ENCODE data around the gene SIL1. TPM values are rescaled to one million over a fixed set of nuclear protein-coding genes. Genes with fewer than 3 reads are reported as not detected.

SIL1 gene
- total and polyA plus RNA-seq, 2 of the 4 experiments (the other 2 are of a cell fraction), result 56.1 to 66.0 TPM

DNA sequence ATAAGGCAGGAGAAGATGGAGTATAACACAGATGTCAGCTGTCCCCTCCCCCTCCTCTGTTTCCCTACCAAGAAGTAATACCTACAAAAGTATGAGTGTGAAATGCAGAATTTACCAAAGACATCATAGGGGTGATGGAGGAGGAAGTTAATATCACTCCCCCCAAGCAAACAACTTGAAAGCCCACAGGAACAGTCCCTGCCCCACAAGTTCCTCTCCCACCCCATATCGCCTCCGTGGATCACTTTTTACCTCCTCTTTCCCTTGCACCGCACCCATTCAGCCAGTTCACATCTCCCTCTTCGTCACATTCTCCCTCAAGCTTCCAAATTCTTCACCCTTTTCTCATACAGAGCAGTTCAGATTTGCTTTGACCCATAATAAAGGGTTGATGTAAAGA, 7.0 kb upstream of the SIL1 start:
- in situ Hi-C loops (cut with MboI; ENCODE audit: low sequenced_read_pairs) (no loop called here), intact Hi-C loops (cut with micrococcal nuclease) (no loop called here), dilution Hi-C loops (cut with HindIII; ENCODE audit: low sequenced_read_pairs, unreplicated experiment) (no loop called here)
- H2AK9ac ChIP-seq (replicated peaks; ENCODE audit: low read depth, low read length, poor library complexity), result no peak overlapping the region
- no peak overlapping the region for H2BK5ac ChIP-seq (ENCODE audit: low read depth, low read length, poor library complexity, severe bottlenecking)
- no peak overlapping the region for H4K8ac ChIP-seq (ENCODE audit: low read depth in 2 of 2, low read length in 2 of 2)
- no peak overlapping the region for H3K18ac ChIP-seq (ENCODE audit: low read depth, low read length)
- H4K5ac ChIP-seq (ENCODE audit: low read depth, low read length), result no peak overlapping the region
- ChIA-PET POLR2A (ENCODE audit: unreplicated experiment) (no interaction called here), CTCF (no interaction called here)
- H2AK5ac ChIP-seq (ENCODE audit: low read depth, low read length), result no peak overlapping the region
- H2BK120ac ChIP-seq (ENCODE audit: low read depth, low read length), result no peak overlapping the region
- DNase-seq, result no peak
- no CpG with 5 or more reads among the region's 4 CpGs for WGBS, 2 experiments (ENCODE audit: extremely low coverage in 2 of 2, insufficient read length in 1 of 2)
- BruUV-seq (replicated peaks), result no TSS peak
- no peak overlapping the region for H4K91ac ChIP-seq (ENCODE audit: insufficient read depth, low read depth, low read length)
- H3K23ac ChIP-seq (ENCODE audit: low read depth, low read length), result no peak overlapping the region
- H3K56ac ChIP-seq (ENCODE audit: extremely low read depth, insufficient read depth, low read length), result no peak overlapping the region
- ATAC-seq (ENCODE audit: low read depth), result no peak
- H3K4ac ChIP-seq (ENCODE audit: low read depth, low read length), result no peak overlapping the region
- no peaks in the 10 kb centered on the region for H3K36me3 ChIP-seq (ENCODE audit: control insufficient read depth, insufficient read depth, low read length)
- H3K4me1 ChIP-seq (ENCODE audit: control insufficient read depth, insufficient read depth, low read length), result no peaks in the 10 kb centered on the region
- no peaks in the 10 kb centered on the region for H3K79me1 ChIP-seq (ENCODE audit: low read depth in 1 of 2, low read length in 2 of 2)
- H2BK20ac ChIP-seq (ENCODE audit: low read depth, low read length), result no peak overlapping the region
- H3K27ac ChIP-seq (ENCODE audit: insufficient read depth, low read length), result no peak overlapping the region
- TF ChIP-seq, protein P1, sequence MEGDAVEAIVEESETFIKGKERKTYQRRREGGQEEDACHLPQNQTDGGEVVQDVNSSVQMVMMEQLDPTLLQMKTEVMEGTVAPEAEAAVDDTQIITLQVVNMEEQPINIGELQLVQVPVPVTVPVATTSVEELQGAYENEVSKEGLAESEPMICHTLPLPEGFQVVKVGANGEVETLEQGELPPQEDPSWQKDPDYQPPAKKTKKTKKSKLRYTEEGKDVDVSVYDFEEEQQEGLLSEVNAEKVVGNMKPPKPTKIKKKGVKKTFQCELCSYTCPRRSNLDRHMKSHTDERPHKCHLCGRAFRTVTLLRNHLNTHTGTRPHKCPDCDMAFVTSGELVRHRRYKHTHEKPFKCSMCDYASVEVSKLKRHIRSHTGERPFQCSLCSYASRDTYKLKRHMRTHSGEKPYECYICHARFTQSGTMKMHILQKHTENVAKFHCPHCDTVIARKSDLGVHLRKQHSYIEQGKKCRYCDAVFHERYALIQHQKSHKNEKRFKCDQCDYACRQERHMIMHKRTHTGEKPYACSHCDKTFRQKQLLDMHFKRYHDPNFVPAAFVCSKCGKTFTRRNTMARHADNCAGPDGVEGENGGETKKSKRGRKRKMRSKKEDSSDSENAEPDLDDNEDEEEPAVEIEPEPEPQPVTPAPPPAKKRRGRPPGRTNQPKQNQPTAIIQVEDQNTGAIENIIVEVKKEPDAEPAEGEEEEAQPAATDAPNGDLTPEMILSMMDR (conservative IDR thresholded peaks at IDR 0.05; ENCODE audit: low read depth, low read length), result no peak
- TF ChIP-seq FOS (IDR thresholded peaks at IDR 0.05; ENCODE audit: low read depth, low read length) (no peak), BHLHE40 (IDR thresholded peaks at IDR 0.05; ENCODE audit: low read depth, low read length) (no peak), POLR2A (IDR thresholded peaks at IDR 0.05; ENCODE audit: low read depth, low read length) (no peak), MXI1 (IDR thresholded peaks at IDR 0.05; ENCODE audit: borderline replicate concordance, low read depth, low read length) (no peak), RCOR1 (IDR thresholded peaks at IDR 0.05; ENCODE audit: insufficient replicate concordance, low read length) (no peak), CEBPB (IDR thresholded peaks at IDR 0.05; ENCODE audit: low read depth, low read length) (no peak), MAZ (IDR thresholded peaks at IDR 0.05; ENCODE audit: borderline replicate concordance, low read depth, low read length) (no peak), SMC3 (IDR thresholded peaks at IDR 0.05; ENCODE audit: low read depth, low read length) (no peak), NFE2L2 (IDR thresholded peaks at IDR 0.05; ENCODE audit: low read depth, low read length) (no peak)
- no peak overlapping the region for H2BK15ac ChIP-seq (ENCODE audit: low read depth, low read length)
- H2AFZ ChIP-seq (replicated peaks; ENCODE audit: low read length, poor library complexity), result no peak overlapping the region
- H3K9me3 ChIP-seq (ENCODE audit: control insufficient read depth, insufficient read depth, low read length), result no peaks in the 10 kb centered on the region
- no peak overlapping the region for H3K4me2 ChIP-seq (ENCODE audit: low read depth, low read length)
- H3K9ac ChIP-seq (ENCODE audit: low read depth, low read length), result no peak overlapping the region
- no peaks in the 10 kb centered on the region for H4K20me1 ChIP-seq (ENCODE audit: insufficient read depth, low read length)
- no peak overlapping the region for H3K14ac ChIP-seq (replicated peaks; ENCODE audit: low read depth, low read length)
- no peaks in the 10 kb centered on the region for H3K9me1 ChIP-seq (ENCODE audit: insufficient read depth, low read length)
- peaks cover 16% of the 10 kb centered on the region for H3K27me3 ChIP-seq (ENCODE audit: control insufficient read depth, insufficient read depth, low read length)
- H3K4me3 ChIP-seq (ENCODE audit: insufficient read depth, low read depth, low read length), result no peak overlapping the region
